GM19240 (cell line): ENCODE data around the gene PPWD1.
A peak's percentile ranks its signal among the peaks of the same experiment; 100 is the strongest.

Experiments
- DNase-seq: peaks from one replicate; pipeline ENCODE4 v3.0.0; 2011; ENCODE audit warnings: low spot score; ENCODE audit not compliant: insufficient read length

The PPWD1 gene

DNA sequence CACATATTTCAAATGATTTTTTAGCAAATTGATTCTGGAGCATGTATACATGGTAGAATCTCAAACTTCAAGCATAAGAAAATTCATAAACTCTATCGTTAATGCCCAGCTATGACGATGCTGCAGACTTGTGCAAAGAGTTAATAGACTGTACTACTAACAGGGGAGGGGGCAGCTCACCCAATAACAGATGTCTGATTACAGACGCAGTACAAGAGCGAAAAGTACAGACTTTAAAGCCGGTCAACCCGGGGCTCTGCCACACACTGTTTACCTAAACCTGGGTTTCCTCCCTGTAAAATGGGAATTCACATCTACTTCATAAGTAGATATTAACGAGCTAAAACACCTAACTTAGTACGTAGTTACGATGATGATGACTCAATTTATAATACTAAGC is 60.4 kb downstream of the PPWD1 start:
- DNase-seq = no peak

- DNase-seq = peak; percentile 62
Observed at GRCh38 chr5:65624025-65624570, 61.0 kb downstream of the PPWD1 start, which contains the start of gene TRIM23. TRIM23 (minus strand) TSS chr5:65624333; CDS start chr5:65624274, 59 bp downstream.

GRCh38 chr5:65624571-65625555 is 61.8 kb downstream of the PPWD1 start, which contains the start of the genes SHLD3 and TRAPPC13:
SHLD3 (plus strand) TSS chr5:65625027; CDS start chr5:65629588, 4,561 bp downstream.
TRAPPC13 (plus strand) TSS chr5:65625027; CDS start chr5:65625061, 34 bp downstream.
- peak; percentile 14 for DNase-seq

GRCh38 chr5:65625743-65626142 is 62.6 kb downstream of the PPWD1 start:
- DNase-seq = no peak

DNA sequence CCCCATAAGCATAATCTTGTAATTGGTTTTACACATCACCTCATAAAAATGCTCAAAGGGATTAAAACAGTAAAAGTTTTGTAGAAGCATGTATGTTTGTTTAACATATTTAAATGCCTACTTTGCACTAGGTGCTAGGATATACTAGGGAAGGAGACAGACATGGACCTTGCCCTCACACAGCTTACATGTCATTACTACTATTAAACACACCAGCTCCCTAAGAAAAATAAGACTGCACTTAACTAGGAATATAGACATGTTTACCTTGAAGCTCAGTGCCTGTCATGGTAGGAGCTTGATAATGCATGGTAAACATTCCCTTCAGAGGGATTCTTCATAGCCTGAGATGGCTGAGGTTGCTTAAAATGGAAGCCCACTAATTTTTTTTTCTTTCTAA is 67.9 kb downstream of the PPWD1 start:
- DNase-seq = no peak
